MM.1S (cell line): ENCODE measurements around the gene CALR3.
"Not testable (repeated sequence)": the region's sequence is repeated elsewhere in the genome, so short reads cannot be mapped to it uniquely, and the experiment has no call there.

Source experiments
- DNase-seq: peaks from one replicate; pipeline ENCODE4 v3.0.0-alpha.2; 2015
- H2AFZ ChIP-seq: fragments of 300-600 bp; sonication (generic); 2 replicates; pipeline ENCODE4 v1.6.0; 2016; ENCODE audit warnings: antibody characterized with exemption, low read length
- H3F3A ChIP-seq: fragments of 300-600 bp; sonication (generic); 2 replicates; pipeline ENCODE4 v1.6.1; 2016; ENCODE audit warnings: mild to moderate bottlenecking, antibody characterized with exemption, low read length, moderate library complexity, mixed read lengths; ENCODE audit not compliant: insufficient read depth
- H3K27ac ChIP-seq: fragments of 300-600 bp; sonication (generic); 2 replicates; pipeline ENCODE4 v1.5.1; 2016; ENCODE audit warnings: mild to moderate bottlenecking, low read length
- H3K27me3 ChIP-seq: fragments of 300-600 bp; sonication (generic); replicated peaks from 2 replicates; pipeline ENCODE4 v1.6.0; 2016; ENCODE audit warnings: low read length; ENCODE audit not compliant: insufficient read depth
- H3K36me3 ChIP-seq: fragments of 300-600 bp; sonication (generic); replicated peaks from 2 replicates; pipeline ENCODE4 v1.6.1; 2016; ENCODE audit warnings: mild to moderate bottlenecking, low read length, mixed read lengths; ENCODE audit not compliant: insufficient read depth
- H3K4me1 ChIP-seq: fragments of 300-600 bp; sonication (generic); 2 replicates; pipeline ENCODE4 v1.6.1; 2016; ENCODE audit warnings: low read length, mixed read lengths
- H3K4me2 ChIP-seq: fragments of 300-600 bp; sonication (generic); 2 replicates; pipeline ENCODE4 v1.6.0; 2016; ENCODE audit warnings: low read depth, low read length
- H3K4me3 ChIP-seq: fragments of 300-600 bp; sonication (generic); 2 replicates; pipeline ENCODE4 v1.5.1; 2016; ENCODE audit warnings: low read length, mixed read lengths
- H3K79me2 ChIP-seq: fragments of 300-600 bp; sonication (generic); 2 replicates; pipeline ENCODE4 v1.6.1; 2016; ENCODE audit warnings: mixed run types, low read length, mixed read lengths
- H3K9ac ChIP-seq: fragments of 300-600 bp; sonication (generic); 2 replicates; pipeline ENCODE4 v1.6.1; 2016; ENCODE audit warnings: low read length, mixed read lengths
- H3K9me2 ChIP-seq: fragments of 300-600 bp; sonication (generic); replicated peaks from 2 replicates; pipeline ENCODE4 v1.6.1; 2016; ENCODE audit warnings: mild to moderate bottlenecking, low read length, mixed read lengths; ENCODE audit not compliant: insufficient read depth
- H3K9me3 ChIP-seq: fragments of 300-600 bp; sonication (generic); replicated peaks from 2 replicates; pipeline ENCODE4 v1.6.1; 2016; ENCODE audit warnings: mild to moderate bottlenecking, low read length, mixed read lengths; ENCODE audit not compliant: insufficient read depth
- H4K20me1 ChIP-seq: fragments of 300-600 bp; sonication (generic); 2 replicates; pipeline ENCODE4 v1.6.1; 2016; ENCODE audit warnings: mild to moderate bottlenecking, low read length, moderate library complexity, mixed read lengths; ENCODE audit not compliant: insufficient read depth
- CTCF ChIP-seq: fragments of 300-600 bp; sonication (generic); IDR thresholded peaks from 2 replicates; pipeline ENCODE4 v1.5.1; 2016; ENCODE audit warnings: antibody characterized with exemption, low read length, mixed read lengths
- EZH2 ChIP-seq: fragments of 300-600 bp; sonication (generic); optimal IDR thresholded peaks from 2 replicates; pipeline ENCODE3; 2017; ENCODE audit warnings: low read depth, mild to moderate bottlenecking, antibody characterized with exemption, low read length, mixed read lengths
- EZH2phosphoT487 ChIP-seq: fragments of 300-600 bp; sonication (generic); IDR thresholded peaks from 2 replicates; pipeline ENCODE4 v1.6.1; 2018; ENCODE audit warnings: antibody characterized with exemption, low read length

CALR3 gene

GRCh38 chr19:16472992-16473391 lies 23.0 kb downstream of the CALR3 start:
- Histone ChIP-seq H3F3A (no peaks in the 10 kb centered on the region), H3K79me2 (peaks cover 35% of the 10 kb centered on the region), H4K20me1 (0 out of 2 replicates have a peak, but pooled peaks cover 5% of the 10 kb centered on the region), H3K27me3 (no peaks in the 10 kb centered on the region), H3K4me2 (no peak overlapping the region), H3K9me2 (no peaks in the 10 kb centered on the region), H3K4me3 (no peak overlapping the region), H3K9me3 (no peaks in the 10 kb centered on the region), H3K4me1 (peaks cover 6% of the 10 kb centered on the region; the same call in 1 of the 2 replicates), H3K9ac (no peak overlapping the region), H2AFZ (no peak overlapping the region), H3K27ac (no peak overlapping the region), H3K36me3 (no peaks in the 10 kb centered on the region)
- no peak for DNase-seq
- no peak for TF ChIP-seq CTCF
- no peak for TF ChIP-seq EZH2
- no peak for TF ChIP-seq EZH2phosphoT487

- H2AFZ ChIP-seq: peak overlapping the region; percentile 99
- not testable (repeated sequence) for H3K27me3 ChIP-seq, H3K9me2 ChIP-seq, H3F3A ChIP-seq, H4K20me1 ChIP-seq, DNase-seq, H3K27ac ChIP-seq, H3K9me3 ChIP-seq, H3K4me1 ChIP-seq, H3K36me3 ChIP-seq
- peak overlapping the region; percentile 84; the same call in 1 of the 2 replicates for H3K9ac ChIP-seq
- H3K79me2 ChIP-seq: peaks cover 40% of the 10 kb centered on the region
- peak overlapping the region; percentile 94 for H3K4me3 ChIP-seq
- H3K4me2 ChIP-seq: peak overlapping the region; percentile 100
Measured at GRCh38 chr19:16472559-16472899, 23.4 kb downstream of the CALR3 start.

GRCh38 chr19:16470911-16471811 lies 24.8 kb downstream of the CALR3 start:
- DNase-seq: peak; percentile 35
- 0 out of 2 replicates have a peak, but pooled peaks cover 5% of the 10 kb centered on the region for H4K20me1 ChIP-seq
- H3K4me3 ChIP-seq: peak overlapping the region; percentile 71
- no peaks in the 10 kb centered on the region for H3K36me3 ChIP-seq
- no peaks in the 10 kb centered on the region for H3K9me2 ChIP-seq
- H3K79me2 ChIP-seq: peaks cover 54% of the 10 kb centered on the region
- no peak for TF ChIP-seq EZH2
- no peak for TF ChIP-seq EZH2phosphoT487
- TF ChIP-seq CTCF: no peak
- no peaks in the 10 kb centered on the region for H3K27me3 ChIP-seq
- no peaks in the 10 kb centered on the region for H3K9me3 ChIP-seq
- peak overlapping the region; percentile 6; the same call in 1 of the 2 replicates for H2AFZ ChIP-seq
- H3K4me1 ChIP-seq: peaks cover 6% of the 10 kb centered on the region; the same call in 1 of the 2 replicates
- peak overlapping the region; percentile 96 for H3K4me2 ChIP-seq
- peak overlapping the region; percentile 81 for H3K9ac ChIP-seq
- H3K27ac ChIP-seq: peak overlapping the region; percentile 24; the same call in 1 of the 2 replicates
- no peaks in the 10 kb centered on the region for H3F3A ChIP-seq

- Histone ChIP-seq H3F3A (no peaks in the 10 kb centered on the region), H2AFZ (no peak overlapping the region), H3K36me3 (no peaks in the 10 kb centered on the region), H3K9ac (peak overlapping the region; percentile 81; the same call in 1 of the 2 replicates), H3K9me3 (no peaks in the 10 kb centered on the region), H3K27me3 (no peaks in the 10 kb centered on the region), H3K9me2 (no peaks in the 10 kb centered on the region), H4K20me1 (0 out of 2 replicates have a peak, but pooled peaks cover 5% of the 10 kb centered on the region), H3K27ac (no peak overlapping the region), H3K4me2 (peak overlapping the region; percentile 96), H3K4me1 (peaks cover 6% of the 10 kb centered on the region; the same call in 1 of the 2 replicates), H3K4me3 (peak overlapping the region; percentile 71), H3K79me2 (peaks cover 60% of the 10 kb centered on the region)
- TF ChIP-seq EZH2phosphoT487: no peak
- TF ChIP-seq CTCF: no peak
- TF ChIP-seq EZH2: no peak
- no peak for DNase-seq
Measured at GRCh38 chr19:16470541-16470910, 25.4 kb downstream of the CALR3 start.
